Neural progenitor cell (in vitro differentiated cells): ENCODE data around the gene SH3GL2.

Experiments
- CTCF ChIP-seq: fragments of 200-600 bp; sonication (generic); IDR thresholded peaks from 2 replicates; pipeline ENCODE4 v1.5.1; 2017; ENCODE audit warnings: antibody characterized with exemption, mild to moderate bottlenecking
- EZH2 ChIP-seq: fragments of 200-600 bp; sonication (generic); IDR thresholded peaks from 2 replicates; pipeline ENCODE4 v1.6.1; 2017; ENCODE audit warnings: antibody characterized with exemption, mild to moderate bottlenecking, moderate library complexity

GRCh38 chr9:17594961-17595360, 16.1 kb downstream of the SH3GL2 start:
- TF ChIP-seq CTCF: no peak
- no peak for TF ChIP-seq EZH2
